Uterus (tissue), 2 donors: Measurements from ENCODE around the gene COMMD4.

ENCODE experiments used
- POLR2A ChIP-seq, 2 donors: fragments of 450-650 bp; IDR thresholded peaks; one replicate each; pipeline ENCODE4 v1.6.1; 2016; ENCODE audit warnings: antibody characterized with exemption in 2 of 2, mild to moderate bottlenecking in 1 of 2, moderate library complexity in 1 of 2
- TF ChIP-seq, protein P1 (sequence below), 4 experiments: fragments of 200-600 bp in 2 of 4; fragments of 450-650 bp in 2 of 4; sonication (generic) in 2 of 4; IDR thresholded peaks; one replicate each; pipeline ENCODE4 v1.5.1; 2016 to 2019; ENCODE audit warnings: antibody characterized with exemption in 4 of 4, mild to moderate bottlenecking in 2 of 4, moderate library complexity in 1 of 4

DNA sequence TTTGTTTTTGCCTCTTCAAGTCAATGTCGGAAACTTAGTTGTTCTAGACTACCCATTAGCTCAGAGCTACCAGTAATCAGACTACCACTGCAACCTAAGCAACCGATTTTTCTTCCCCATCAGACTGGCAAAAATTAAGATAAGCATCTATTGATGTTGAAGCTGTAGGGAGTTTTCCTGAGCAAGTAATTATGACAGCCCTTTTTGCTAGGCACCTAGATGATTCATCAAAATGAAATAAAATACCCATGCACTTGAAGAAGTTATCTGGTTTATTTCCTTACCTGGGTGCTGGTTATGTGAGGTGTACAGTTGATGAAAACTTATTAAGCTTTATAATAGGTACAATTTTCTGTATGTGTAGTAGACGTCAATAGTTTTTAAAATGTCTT lies 554 bp upstream of the COMMD4 start:
- TF ChIP-seq, protein P1, sequence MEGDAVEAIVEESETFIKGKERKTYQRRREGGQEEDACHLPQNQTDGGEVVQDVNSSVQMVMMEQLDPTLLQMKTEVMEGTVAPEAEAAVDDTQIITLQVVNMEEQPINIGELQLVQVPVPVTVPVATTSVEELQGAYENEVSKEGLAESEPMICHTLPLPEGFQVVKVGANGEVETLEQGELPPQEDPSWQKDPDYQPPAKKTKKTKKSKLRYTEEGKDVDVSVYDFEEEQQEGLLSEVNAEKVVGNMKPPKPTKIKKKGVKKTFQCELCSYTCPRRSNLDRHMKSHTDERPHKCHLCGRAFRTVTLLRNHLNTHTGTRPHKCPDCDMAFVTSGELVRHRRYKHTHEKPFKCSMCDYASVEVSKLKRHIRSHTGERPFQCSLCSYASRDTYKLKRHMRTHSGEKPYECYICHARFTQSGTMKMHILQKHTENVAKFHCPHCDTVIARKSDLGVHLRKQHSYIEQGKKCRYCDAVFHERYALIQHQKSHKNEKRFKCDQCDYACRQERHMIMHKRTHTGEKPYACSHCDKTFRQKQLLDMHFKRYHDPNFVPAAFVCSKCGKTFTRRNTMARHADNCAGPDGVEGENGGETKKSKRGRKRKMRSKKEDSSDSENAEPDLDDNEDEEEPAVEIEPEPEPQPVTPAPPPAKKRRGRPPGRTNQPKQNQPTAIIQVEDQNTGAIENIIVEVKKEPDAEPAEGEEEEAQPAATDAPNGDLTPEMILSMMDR (IDR thresholded peaks at IDR 0.05) = no peak
- TF ChIP-seq POLR2A (IDR thresholded peaks at IDR 0.05) = no peak
